T-helper 2 cell treated with Interferon-gamma antibody and Interleukin-4, amounts not matched to agents 5 μg/mL and 100 μg/mL, for 36 hours (primary cell): ENCODE results near the gene INS.

Experiments
- DNase-seq: peaks from one replicate; pipeline ENCODE4 v3.0.0; 2021; ENCODE audit warnings: low spot score
- H3K27ac Mint-ChIP-seq: one replicate; pipeline ENCODE4 v1.8.0; 2021; ENCODE audit warnings: mild to moderate bottlenecking, mixed read lengths
- H3K27me3 Mint-ChIP-seq: one replicate; pipeline ENCODE4 v1.8.0; 2021; ENCODE audit warnings: low read depth, mixed read lengths
- H3K36me3 Mint-ChIP-seq: one replicate; pipeline ENCODE4 v1.8.0; 2021; ENCODE audit warnings: low read depth, mixed read lengths
- H3K4me1 Mint-ChIP-seq: one replicate; pipeline ENCODE4 v1.8.0; 2021; ENCODE audit warnings: low read depth, mixed read lengths
- H3K4me3 Mint-ChIP-seq: one replicate; pipeline ENCODE4 v1.8.0; 2022; ENCODE audit warnings: mild to moderate bottlenecking, moderate library complexity, mixed read lengths
- H3K9me3 Mint-ChIP-seq: one replicate; pipeline ENCODE4 v1.8.0; 2021; ENCODE audit warnings: mixed read lengths

INS gene

GRCh38 chr11:2168286-2169004 is 7.4 kb upstream of the INS start:
- no peaks in the 10 kb centered on the region for H3K9me3 Mint-ChIP-seq
- no peak overlapping the region for H3K4me3 Mint-ChIP-seq
- H3K27me3 Mint-ChIP-seq: no peaks in the 10 kb centered on the region
- no peaks in the 10 kb centered on the region for H3K36me3 Mint-ChIP-seq
- no peaks in the 10 kb centered on the region for H3K4me1 Mint-ChIP-seq
- no peak overlapping the region for H3K27ac Mint-ChIP-seq
- DNase-seq: no peak

GRCh38 chr11:2167141-2168045 is 6.4 kb upstream of the INS start:
- Mint-ChIP-seq H3K27ac (no peak overlapping the region), H3K4me3 (no peak overlapping the region), H3K9me3 (no peaks in the 10 kb centered on the region), H3K36me3 (no peaks in the 10 kb centered on the region), H3K4me1 (no peaks in the 10 kb centered on the region), H3K27me3 (no peaks in the 10 kb centered on the region)
- DNase-seq: no peak

GRCh38 chr11:2166091-2166851 is 5.3 kb upstream of the INS start:
- Mint-ChIP-seq H3K36me3 (no peaks in the 10 kb centered on the region), H3K9me3 (no peaks in the 10 kb centered on the region), H3K4me3 (no peak overlapping the region), H3K4me1 (no peaks in the 10 kb centered on the region), H3K27me3 (no peaks in the 10 kb centered on the region), H3K27ac (no peak overlapping the region)
- no peak for DNase-seq

- DNase-seq: no peak
- no peaks in the 10 kb centered on the region for H3K4me1 Mint-ChIP-seq
- no peak overlapping the region for H3K4me3 Mint-ChIP-seq
- no peaks in the 10 kb centered on the region for H3K36me3 Mint-ChIP-seq
- no peak overlapping the region for H3K27ac Mint-ChIP-seq
- no peaks in the 10 kb centered on the region for H3K9me3 Mint-ChIP-seq
- H3K27me3 Mint-ChIP-seq: no peaks in the 10 kb centered on the region
Measured at GRCh38 chr11:2165571-2165970, 4.6 kb upstream of the INS start.

GRCh38 chr11:2164861-2165555 is 4.0 kb upstream of the INS start:
- Mint-ChIP-seq H3K27ac (no peak overlapping the region), H3K36me3 (no peaks in the 10 kb centered on the region), H3K4me1 (no peaks in the 10 kb centered on the region), H3K4me3 (no peak overlapping the region), H3K9me3 (no peaks in the 10 kb centered on the region), H3K27me3 (no peaks in the 10 kb centered on the region)
- no peak for DNase-seq

- Mint-ChIP-seq H3K4me1 (no peaks in the 10 kb centered on the region), H3K36me3 (no peaks in the 10 kb centered on the region), H3K4me3 (no peak overlapping the region), H3K9me3 (no peaks in the 10 kb centered on the region), H3K27me3 (no peaks in the 10 kb centered on the region), H3K27ac (no peak overlapping the region)
- DNase-seq: no peak
Measured at GRCh38 chr11:2164081-2164480, 3.1 kb upstream of the INS start.

GRCh38 chr11:2163428-2163978 is 2.5 kb upstream of the INS start:
- no peaks in the 10 kb centered on the region for H3K36me3 Mint-ChIP-seq
- no peaks in the 10 kb centered on the region for H3K9me3 Mint-ChIP-seq
- H3K27me3 Mint-ChIP-seq: no peaks in the 10 kb centered on the region
- no peak overlapping the region for H3K4me3 Mint-ChIP-seq
- DNase-seq: no peak
- no peak overlapping the region for H3K27ac Mint-ChIP-seq
- no peaks in the 10 kb centered on the region for H3K4me1 Mint-ChIP-seq

- no peak overlapping the region for H3K27ac Mint-ChIP-seq
- no peaks in the 10 kb centered on the region for H3K27me3 Mint-ChIP-seq
- no peaks in the 10 kb centered on the region for H3K9me3 Mint-ChIP-seq
- no peaks in the 10 kb centered on the region for H3K4me1 Mint-ChIP-seq
- H3K4me3 Mint-ChIP-seq: no peak overlapping the region
- no peak for DNase-seq
- no peaks in the 10 kb centered on the region for H3K36me3 Mint-ChIP-seq
Measured at GRCh38 chr11:2159536-2160413, 1.2 kb downstream of the INS start.

- Mint-ChIP-seq H3K9me3 (no peaks in the 10 kb centered on the region), H3K4me3 (no peak overlapping the region), H3K27ac (no peak overlapping the region), H3K4me1 (no peaks in the 10 kb centered on the region), H3K27me3 (no peaks in the 10 kb centered on the region), H3K36me3 (no peaks in the 10 kb centered on the region)
- DNase-seq: no peak
Measured at GRCh38 chr11:2158966-2159365, 2.0 kb downstream of the INS start.

GRCh38 chr11:2158296-2158737 is 2.7 kb downstream of the INS start:
- no peaks in the 10 kb centered on the region for H3K27me3 Mint-ChIP-seq
- no peaks in the 10 kb centered on the region for H3K4me1 Mint-ChIP-seq
- no peaks in the 10 kb centered on the region for H3K36me3 Mint-ChIP-seq
- H3K27ac Mint-ChIP-seq: no peak overlapping the region
- no peaks in the 10 kb centered on the region for H3K9me3 Mint-ChIP-seq
- no peak overlapping the region for H3K4me3 Mint-ChIP-seq
- no peak for DNase-seq

- Mint-ChIP-seq H3K9me3 (no peaks in the 10 kb centered on the region), H3K27me3 (no peaks in the 10 kb centered on the region), H3K27ac (no peak overlapping the region), H3K4me1 (no peaks in the 10 kb centered on the region), H3K36me3 (no peaks in the 10 kb centered on the region), H3K4me3 (no peak overlapping the region)
- DNase-seq: no peak
Measured at GRCh38 chr11:2157294-2158040, 3.5 kb downstream of the INS start.
